Measurements from ENCODE around the gene ARMC2.
"Not testable (repeated sequence)": the region's sequence is repeated elsewhere in the genome, so short reads cannot be mapped to it uniquely, and the experiment has no call there.

ARMC2 gene

DNA sequence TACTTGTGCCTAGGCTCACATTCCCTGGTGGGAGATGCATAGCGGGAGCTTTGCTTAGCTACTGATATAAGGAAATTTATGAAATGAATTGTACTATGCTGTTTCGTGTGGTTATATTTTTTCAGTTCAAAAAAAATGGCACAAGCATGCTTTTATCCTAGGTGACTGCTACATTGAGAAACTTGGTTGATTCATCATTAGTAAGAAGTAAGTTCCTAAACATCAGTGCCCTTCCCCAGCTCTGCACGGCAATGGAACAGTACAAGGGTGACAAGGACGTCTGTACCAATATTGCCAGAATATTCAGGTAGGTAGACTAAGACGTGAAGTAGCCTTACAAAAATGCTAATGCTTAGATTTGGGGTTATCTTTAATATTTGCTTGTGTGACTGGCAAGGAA lies 79.7 kb downstream of the ARMC2 start:
- no peak for DNase-seq (ENCODE audit: low read depth)
- H3K4me3 ChIP-seq (ENCODE audit: low read length), result no peak overlapping the region
- no peak for TF ChIP-seq CTCF (conservative IDR thresholded peaks at IDR 0.05; ENCODE audit: low read depth, low read length)

- no peak for DNase-seq (ENCODE audit: low read depth)
- TF ChIP-seq CTCF (conservative IDR thresholded peaks at IDR 0.05; ENCODE audit: low read depth, low read length), result no peak
- no peak overlapping the region for H3K4me3 ChIP-seq (ENCODE audit: low read length)
Observed at GRCh38 chr6:108928650-108929049, 80.4 kb downstream of the ARMC2 start.

DNA sequence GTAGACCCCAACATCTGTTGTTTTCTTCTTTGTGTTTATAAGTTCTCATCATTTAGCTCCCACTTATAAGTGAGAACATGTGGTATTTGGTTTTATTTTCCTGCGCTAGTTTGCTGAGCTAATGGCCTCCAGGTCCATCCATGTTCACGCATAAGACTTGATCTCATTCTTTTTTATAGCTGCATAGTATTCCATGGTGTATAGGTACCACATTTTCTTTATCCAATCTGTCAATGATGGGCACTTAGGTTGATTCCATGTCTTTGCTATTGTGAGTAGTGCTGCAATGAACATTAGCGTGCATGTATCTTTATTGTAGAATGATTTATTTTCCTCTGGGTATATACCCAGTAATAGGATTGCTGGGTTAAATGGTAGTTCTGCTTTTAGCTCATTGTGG lies 82.9 kb downstream of the ARMC2 start:
- H3K4me3 ChIP-seq (ENCODE audit: low read length); DNase-seq (ENCODE audit: low read depth): not testable (repeated sequence)

GRCh38 chr6:108937170-108937569 lies 88.9 kb downstream of the ARMC2 start:
- TF ChIP-seq CTCF (conservative IDR thresholded peaks at IDR 0.05; ENCODE audit: low read depth, low read length), result no peak
- DNase-seq (ENCODE audit: low read depth), result no peak
- H3K4me3 ChIP-seq (ENCODE audit: low read length), result no peak overlapping the region

- no peak for DNase-seq (ENCODE audit: low read depth)
- no peak for TF ChIP-seq CTCF (conservative IDR thresholded peaks at IDR 0.05; ENCODE audit: low read depth, low read length)
Observed at GRCh38 chr6:108940741-108941140, 92.5 kb downstream of the ARMC2 start.

DNA sequence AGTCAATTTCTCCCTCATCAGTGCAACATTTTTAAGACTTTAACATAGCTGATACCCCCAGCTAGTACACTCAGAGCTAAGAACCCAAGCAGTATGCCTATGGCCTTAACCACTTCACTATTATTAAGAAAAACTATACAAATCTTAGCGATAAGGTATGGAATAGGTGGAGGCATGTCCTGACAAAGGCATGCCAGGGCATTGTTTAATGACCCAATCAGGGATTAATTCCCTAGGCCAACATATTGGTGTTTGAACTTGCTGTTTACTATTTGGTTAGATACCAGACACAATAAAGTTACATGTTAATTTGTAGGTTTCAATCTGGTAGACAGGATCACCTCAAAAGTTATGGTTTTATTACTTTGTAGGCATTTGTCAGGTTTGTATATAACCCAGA lies 93.1 kb downstream of the ARMC2 start:
- no peak overlapping the region for H3K4me3 ChIP-seq (ENCODE audit: low read length)
- no peak for DNase-seq (ENCODE audit: low read depth)
- no peak for TF ChIP-seq CTCF (conservative IDR thresholded peaks at IDR 0.05; ENCODE audit: low read depth, low read length)

More at GRCh38 chr6:108940741-108941140, 92.5 kb downstream of the ARMC2 start:
- no peak overlapping the region for H3K4me3 ChIP-seq (ENCODE audit: low read length)

- no peak for DNase-seq (ENCODE audit: low read depth)
- no peak for TF ChIP-seq CTCF (conservative IDR thresholded peaks at IDR 0.05; ENCODE audit: low read depth, low read length)
- no peak overlapping the region for H3K4me3 ChIP-seq (ENCODE audit: low read length)
Observed at GRCh38 chr6:108941859-108942258, 93.6 kb downstream of the ARMC2 start.

All from retinal pigment epithelial cell (primary cell).